Stimulated activated CD8-positive, alpha-beta memory T cell treated with anti-CD3 and anti-CD28 coated beads, Interleukin-7, amount 100 ng/mL, for 4 hours (primary cell): ENCODE measurements around the gene CD34.
"Not testable (repeated sequence)": the region's sequence is repeated elsewhere in the genome, so short reads cannot be mapped to it uniquely, and the experiment has no call there.

ENCODE experiments used
- DNase-seq, 2 donors: peaks; one replicate each; pipeline ENCODE4 v3.0.0-alpha.2; 2020; ENCODE audit warnings: low read depth in 2 of 2

CD34 gene

DNA sequence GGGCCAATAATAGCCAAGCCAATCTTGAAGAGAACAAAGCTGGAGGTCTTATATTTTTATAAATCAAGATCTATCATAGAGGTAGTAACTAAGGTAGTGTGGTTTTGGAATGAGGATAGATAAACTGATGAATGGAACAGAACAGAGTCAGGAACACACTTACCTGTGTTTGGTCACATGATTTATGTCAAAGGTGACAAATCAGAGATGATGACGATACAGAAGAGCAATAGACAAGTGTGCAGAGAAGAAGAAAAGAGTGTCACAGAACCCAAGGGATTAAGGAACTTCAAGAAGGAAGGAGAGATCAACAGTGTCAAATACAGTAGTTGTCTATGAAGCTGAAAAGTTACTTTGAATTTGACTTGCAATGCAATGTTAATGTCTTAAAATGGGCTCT, 16.1 kb upstream of the CD34 start:
- no peak for DNase-seq

GRCh38 chr1:207925969-207926368, 15.0 kb upstream of the CD34 start:
- DNase-seq = not testable (repeated sequence)

GRCh38 chr1:207925210-207925609, 14.3 kb upstream of the CD34 start:
- DNase-seq = no peak

GRCh38 chr1:207923561-207923960, 12.6 kb upstream of the CD34 start:
- DNase-seq = no peak

- no peak for DNase-seq
Measured at GRCh38 chr1:207923121-207923520, 12.2 kb upstream of the CD34 start.

GRCh38 chr1:207922554-207922953, 11.6 kb upstream of the CD34 start:
- DNase-seq = no peak

GRCh38 chr1:207921321-207921720, 10.4 kb upstream of the CD34 start:
- DNase-seq = no peak

DNA sequence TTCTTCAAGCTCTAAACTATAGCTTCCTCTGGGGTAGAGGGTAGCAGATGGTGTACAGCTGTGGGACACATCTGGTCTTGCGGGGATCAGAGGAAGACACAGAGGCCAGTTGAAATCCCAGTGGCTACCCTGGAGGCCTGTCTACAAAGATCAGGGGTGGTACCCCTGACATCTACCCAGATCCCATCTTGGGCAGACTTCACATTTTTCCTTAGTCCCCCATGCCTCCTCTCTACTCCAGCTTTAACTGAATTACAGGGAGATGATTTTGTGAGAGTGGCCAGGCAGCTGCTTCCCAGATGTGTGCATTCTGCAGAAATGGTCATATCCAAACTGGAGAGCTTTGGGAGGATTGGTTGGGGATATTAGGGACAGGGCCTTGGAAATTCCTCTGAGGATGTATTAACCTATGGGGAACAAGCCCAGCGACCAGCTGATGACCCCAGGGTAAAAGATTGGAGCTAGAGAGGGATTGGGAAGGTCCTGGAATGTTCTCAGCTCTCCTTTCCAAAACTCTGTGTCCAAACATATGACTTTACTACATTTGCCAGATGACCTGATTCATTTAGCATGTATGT, 9.6 kb upstream of the CD34 start:
- no peak for DNase-seq

GRCh38 chr1:207919523-207920170, 8.7 kb upstream of the CD34 start:
- no peak for DNase-seq

GRCh38 chr1:207918581-207918980, 7.7 kb upstream of the CD34 start:
- DNase-seq = no peak

GRCh38 chr1:207918011-207918410, 7.1 kb upstream of the CD34 start:
- no peak for DNase-seq

DNA sequence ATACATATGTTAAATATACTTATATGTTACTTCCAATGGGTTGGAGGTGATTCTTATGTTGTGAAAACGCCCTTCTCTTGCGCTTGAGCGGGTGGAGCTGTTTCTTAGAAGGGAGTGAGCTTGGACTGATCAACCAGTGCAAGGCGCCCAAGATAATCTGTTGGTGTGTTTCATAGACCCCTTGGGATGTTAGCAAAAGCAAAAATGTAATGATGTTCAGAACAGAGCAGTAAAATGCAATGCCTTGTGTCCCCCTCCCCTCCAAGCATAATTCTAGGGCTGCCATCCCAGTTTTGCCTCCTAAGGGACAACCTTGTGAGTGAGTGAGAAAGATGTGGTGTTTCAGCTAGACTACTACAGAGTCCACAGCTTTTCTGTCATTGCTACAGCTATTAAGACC, 6.2 kb upstream of the CD34 start:
- DNase-seq = no peak

DNA sequence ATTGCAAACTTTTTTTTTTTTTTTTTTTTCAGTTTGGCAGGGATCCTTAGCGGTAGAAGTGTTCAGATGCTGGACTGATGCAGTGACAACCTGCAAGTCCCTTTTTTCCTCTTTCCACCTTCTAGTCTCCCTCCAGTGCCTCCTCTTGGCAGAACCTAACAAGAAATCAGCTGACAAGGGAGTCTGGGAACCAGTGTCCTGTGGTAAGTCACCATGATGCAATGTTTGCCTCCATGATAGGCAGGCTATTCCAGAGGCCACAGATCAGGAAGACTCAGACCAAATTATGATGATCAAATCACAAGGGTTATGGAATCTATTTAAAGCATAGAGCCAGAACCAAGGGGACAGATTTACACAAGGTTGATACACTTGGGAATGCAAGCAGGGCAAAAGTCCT, 3.0 kb upstream of the CD34 start:
- no peak for DNase-seq

GRCh38 chr1:207911856-207912760, 1.2 kb upstream of the CD34 start:
- no peak for DNase-seq

GRCh38 chr1:207909687-207910086, 1.2 kb downstream of the CD34 start:
- no peak for DNase-seq

- no peak for DNase-seq
Measured at GRCh38 chr1:207908107-207908734, 2.7 kb downstream of the CD34 start.

GRCh38 chr1:207904391-207904790, 6.5 kb downstream of the CD34 start:
- DNase-seq = no peak

GRCh38 chr1:207903767-207904166, 7.2 kb downstream of the CD34 start:
- DNase-seq = no peak

DNA sequence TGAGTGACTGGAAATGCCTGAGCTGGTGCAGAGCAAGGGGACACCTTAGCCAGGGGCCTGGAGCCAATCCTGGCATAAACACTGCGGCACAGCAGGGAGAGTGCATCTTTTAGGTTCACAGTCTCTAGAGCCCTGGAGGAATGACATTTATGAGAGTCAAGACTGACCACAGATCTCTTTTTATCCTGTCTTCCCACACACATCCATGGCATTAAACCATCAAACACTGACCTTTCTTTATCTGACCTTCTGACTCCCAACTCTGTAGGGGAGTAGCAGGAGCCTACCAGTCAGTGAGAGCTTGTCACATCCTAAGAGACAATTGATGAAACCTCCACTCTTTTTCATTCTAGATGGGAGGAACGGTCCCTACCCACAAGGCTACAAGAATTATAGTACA, 7.9 kb downstream of the CD34 start:
- no peak for DNase-seq

DNA sequence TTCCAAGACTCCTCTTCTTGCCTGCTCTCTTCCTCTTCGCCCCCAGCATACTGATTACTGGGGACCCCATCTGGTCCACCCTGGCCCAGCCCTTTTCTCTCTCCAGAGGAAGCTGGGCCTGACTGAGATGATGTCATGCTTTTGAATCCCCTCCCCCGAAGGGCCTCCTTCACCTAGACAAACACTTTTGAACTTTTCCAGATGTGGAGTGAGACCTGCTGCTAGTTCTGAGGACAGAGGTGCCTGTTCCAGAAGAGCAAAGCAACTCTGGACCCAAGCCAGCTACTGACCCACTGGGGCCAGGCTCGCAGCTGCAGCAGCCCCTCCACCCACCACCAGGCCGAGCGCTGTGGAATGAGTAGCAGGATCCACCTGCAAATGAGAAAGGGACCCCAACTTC, 8.4 kb downstream of the CD34 start:
- no peak for DNase-seq

- DNase-seq = no peak
Measured at GRCh38 chr1:207901041-207901653, 9.8 kb downstream of the CD34 start.

- DNase-seq = no peak
Measured at GRCh38 chr1:207898836-207899235, 12.1 kb downstream of the CD34 start.
